ENCODE measurements around the gene MEIOSIN. TPM values are rescaled to one million over a fixed set of nuclear protein-coding genes. Genes with fewer than 3 reads are reported as not detected.

The MEIOSIN gene
- total and polyA plus RNA-seq, 9 of the 15 experiments (the other 6 are each of a cell fraction or from before 2014, with no cell fraction given), result 0.06 to 2.0 (median 0.76) TPM

DNA sequence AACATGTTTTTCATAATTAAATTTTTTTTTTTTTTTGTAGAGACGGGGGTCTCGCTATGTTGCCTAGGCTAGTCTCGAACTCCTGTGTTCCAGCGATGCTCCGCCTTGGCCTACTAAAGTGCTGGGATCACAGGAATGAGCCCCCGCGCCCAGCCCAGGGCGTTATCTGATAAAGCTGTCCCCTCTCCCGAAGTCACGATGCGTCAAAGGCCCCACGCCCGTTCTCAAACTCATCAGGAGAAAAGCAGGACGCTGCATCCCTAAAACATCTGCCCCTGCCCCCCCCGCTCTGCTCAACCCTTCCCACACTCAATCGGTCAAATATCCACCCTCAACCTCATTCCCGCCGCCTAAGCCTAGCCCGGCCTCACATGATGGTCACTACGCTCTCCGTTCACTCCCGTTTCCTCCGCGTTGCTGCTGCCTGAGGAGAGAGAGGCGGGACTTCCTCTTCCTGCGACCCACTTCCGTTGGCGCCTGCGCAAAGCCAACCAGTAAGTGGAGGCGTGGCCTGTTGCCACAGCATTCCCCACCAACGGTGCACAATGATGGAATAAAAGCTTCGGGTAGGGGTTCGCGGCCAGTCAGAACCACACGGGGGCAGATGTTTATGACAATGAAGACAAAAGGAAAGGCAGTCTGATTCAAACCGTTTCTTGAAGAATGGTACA, 41.6 kb upstream of the MEIOSIN start, which contains the start of gene SNRPD2 (continued):
- no peak for TF ChIP-seq TAL1 (IDR thresholded peaks at IDR 0.05)
- TF ChIP-seq HMGN3 (IDR thresholded peaks at IDR 0.05; ENCODE audit: borderline replicate concordance, extremely low read depth, insufficient read length, low read depth, low read length), result no peak
- TF ChIP-seq ZNF253 (CRISPR knock-in tag; conservative IDR thresholded peaks at IDR 0.05), result no peak
- TF ChIP-seq, protein P1, sequence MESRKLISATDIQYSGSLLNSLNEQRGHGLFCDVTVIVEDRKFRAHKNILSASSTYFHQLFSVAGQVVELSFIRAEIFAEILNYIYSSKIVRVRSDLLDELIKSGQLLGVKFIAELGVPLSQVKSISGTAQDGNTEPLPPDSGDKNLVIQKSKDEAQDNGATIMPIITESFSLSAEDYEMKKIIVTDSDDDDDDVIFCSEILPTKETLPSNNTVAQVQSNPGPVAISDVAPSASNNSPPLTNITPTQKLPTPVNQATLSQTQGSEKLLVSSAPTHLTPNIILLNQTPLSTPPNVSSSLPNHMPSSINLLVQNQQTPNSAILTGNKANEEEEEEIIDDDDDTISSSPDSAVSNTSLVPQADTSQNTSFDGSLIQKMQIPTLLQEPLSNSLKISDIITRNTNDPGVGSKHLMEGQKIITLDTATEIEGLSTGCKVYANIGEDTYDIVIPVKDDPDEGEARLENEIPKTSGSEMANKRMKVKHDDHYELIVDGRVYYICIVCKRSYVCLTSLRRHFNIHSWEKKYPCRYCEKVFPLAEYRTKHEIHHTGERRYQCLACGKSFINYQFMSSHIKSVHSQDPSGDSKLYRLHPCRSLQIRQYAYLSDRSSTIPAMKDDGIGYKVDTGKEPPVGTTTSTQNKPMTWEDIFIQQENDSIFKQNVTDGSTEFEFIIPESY (CRISPR knock-in tag; IDR thresholded peaks at IDR 0.05), result peak; percentile 52
- TF ChIP-seq ZBTB5 (IDR thresholded peaks at IDR 0.05), result no peak
- TF ChIP-seq ZNF232 (CRISPR knock-in tag; IDR thresholded peaks at IDR 0.05), result no peak
- no peak for TF ChIP-seq MAFF (IDR thresholded peaks at IDR 0.05; ENCODE audit: low read length)
- TF ChIP-seq ZKSCAN3 (CRISPR knock-in tag; IDR thresholded peaks at IDR 0.05), result no peak
- TF ChIP-seq PRMT5 (CRISPR knock-in tag; IDR thresholded peaks at IDR 0.05), result no peak
- no peak for TF ChIP-seq ARID2 (IDR thresholded peaks at IDR 0.05)
- TF ChIP-seq ZNF77 (CRISPR knock-in tag; IDR thresholded peaks at IDR 0.05), result no peak
- no peak for TF ChIP-seq KLF16 (IDR thresholded peaks at IDR 0.05)
- TF ChIP-seq ERF (CRISPR knock-in tag; IDR thresholded peaks at IDR 0.05), result 0 out of 2 replicates have a peak, but pooled peaks have one; percentile 18
- no peak for TF ChIP-seq XRCC3 (IDR thresholded peaks at IDR 0.05)
- TF ChIP-seq ZFP36 (IDR thresholded peaks at IDR 0.05; ENCODE audit: low read depth, low read length, partially characterized antibody), result no peak
- peak; percentile 90 for TF ChIP-seq RFX1 (IDR thresholded peaks at IDR 0.05)
- no peak for TF ChIP-seq TRIM25 (IDR thresholded peaks at IDR 0.05; ENCODE audit: borderline replicate concordance)
- TF ChIP-seq ZNF668 (CRISPR knock-in tag; IDR thresholded peaks at IDR 0.05), result no peak
- TF ChIP-seq ZHX1 (conservative IDR thresholded peaks at IDR 0.05; ENCODE audit: low read length), result no peak
